Lower leg skin (tissue), 3 donors: Measurements from ENCODE around the gene SLC43A3.

ENCODE experiments used
- CTCF ChIP-seq, 3 donors: fragments of 450-650 bp; IDR thresholded peaks; one replicate each; pipeline ENCODE4 v1.5.1; 2016; ENCODE audit warnings: antibody characterized with exemption in 3 of 3, mild to moderate bottlenecking in 3 of 3, moderate library complexity in 2 of 3
- POLR2A ChIP-seq, 2 donors: fragments of 450-650 bp; IDR thresholded peaks; one replicate each; pipeline ENCODE4 v1.6.1; 2016 to 2017; ENCODE audit warnings: antibody characterized with exemption in 2 of 2, mild to moderate bottlenecking in 1 of 2, moderate library complexity in 1 of 2

DNA sequence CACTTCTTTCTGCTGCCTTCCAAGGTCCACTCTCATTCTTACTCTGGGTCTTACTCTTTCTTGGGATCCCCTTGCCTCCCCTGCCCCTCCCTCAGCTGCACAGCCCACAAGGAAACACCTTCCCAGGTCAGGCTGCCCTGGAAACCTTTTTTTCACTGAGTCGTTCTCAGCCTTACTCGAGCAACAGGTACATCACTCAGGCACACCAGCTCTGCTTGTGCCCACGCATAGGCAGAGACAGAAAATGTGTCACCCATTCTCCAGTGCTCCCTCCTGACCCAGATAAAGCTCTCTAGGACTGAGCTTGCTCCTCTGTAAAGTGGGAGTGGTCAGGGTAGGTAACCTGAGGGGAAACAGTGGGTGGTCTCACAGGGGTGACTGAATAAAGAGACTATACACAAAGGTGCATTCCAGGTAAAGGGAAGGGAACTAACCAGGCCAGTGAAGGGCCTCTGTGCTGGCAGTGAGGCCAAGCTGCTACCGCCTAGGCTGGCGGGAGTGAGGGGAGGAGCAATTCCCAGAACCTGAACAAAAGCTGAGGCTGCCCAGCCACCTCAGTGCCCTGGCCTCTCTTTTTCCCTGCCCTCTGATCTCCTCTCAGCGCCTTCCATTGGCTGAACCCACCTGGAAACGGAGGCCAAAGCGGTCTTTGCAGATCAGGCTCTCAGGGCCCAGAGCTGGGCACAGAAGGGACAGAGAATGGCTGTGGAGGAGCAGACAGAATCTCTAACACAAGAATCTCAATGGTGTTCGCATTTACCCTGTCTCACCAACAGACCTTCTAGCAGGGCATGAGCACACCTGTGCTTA is 61.9 kb downstream of the SLC43A3 start:
- TF ChIP-seq CTCF (IDR thresholded peaks at IDR 0.05) (no peak), POLR2A (IDR thresholded peaks at IDR 0.05) (no peak)
